Putamen (tissue), 1 donor: ENCODE measurements around the gene ARPP21.
"Not testable (repeated sequence)": the region's sequence is repeated elsewhere in the genome, so short reads cannot be mapped to it uniquely, and the experiment has no call there.

Experiments
- DNase-seq: peaks from one replicate; pipeline ENCODE4 v3.0.0-alpha.2; 2016; ENCODE audit warnings: low spot score

The ARPP21 gene

GRCh38 chr3:35780800-35781199 is 141.5 kb downstream of the ARPP21 start:
- no peak for DNase-seq

DNA sequence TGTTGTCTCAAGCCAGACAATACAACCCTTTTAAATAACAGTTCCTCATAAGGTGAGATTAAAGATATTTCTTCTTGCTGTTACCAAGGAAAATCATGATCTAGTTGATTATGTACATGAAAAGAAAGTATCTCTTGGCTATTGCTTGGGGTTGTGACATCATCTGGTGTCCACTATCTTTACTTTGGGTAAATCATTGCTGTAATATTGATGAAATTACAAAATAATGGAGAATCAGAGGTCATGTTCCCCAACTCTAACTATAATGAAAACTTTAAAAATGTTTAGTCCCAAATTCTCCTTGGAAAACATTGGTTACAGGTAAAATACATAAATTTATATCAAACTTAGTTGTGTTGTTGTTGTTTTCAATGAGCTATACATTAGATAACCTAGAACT is 142.2 kb downstream of the ARPP21 start:
- no peak for DNase-seq

- no peak for DNase-seq
Measured at GRCh38 chr3:35782355-35782754, 143.0 kb downstream of the ARPP21 start.

DNA sequence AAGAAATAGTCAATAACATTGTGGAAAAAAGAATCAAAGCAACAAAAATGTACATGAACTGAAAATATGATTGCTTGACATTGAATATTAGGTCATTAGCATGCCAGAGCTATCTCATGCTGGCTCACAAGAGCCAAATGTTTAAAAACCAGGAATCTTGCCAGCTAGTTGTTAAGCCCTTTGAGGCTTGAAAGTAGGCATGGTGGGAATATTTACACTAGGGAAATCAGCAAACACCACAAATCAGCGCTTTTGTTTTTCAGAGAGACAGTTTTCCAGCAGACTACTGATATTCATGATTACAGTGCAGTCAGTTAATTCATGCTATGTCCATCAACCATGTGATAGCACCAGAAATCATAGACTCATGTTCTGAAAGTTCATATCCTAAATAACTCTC is 144.8 kb downstream of the ARPP21 start:
- no peak for DNase-seq

DNA sequence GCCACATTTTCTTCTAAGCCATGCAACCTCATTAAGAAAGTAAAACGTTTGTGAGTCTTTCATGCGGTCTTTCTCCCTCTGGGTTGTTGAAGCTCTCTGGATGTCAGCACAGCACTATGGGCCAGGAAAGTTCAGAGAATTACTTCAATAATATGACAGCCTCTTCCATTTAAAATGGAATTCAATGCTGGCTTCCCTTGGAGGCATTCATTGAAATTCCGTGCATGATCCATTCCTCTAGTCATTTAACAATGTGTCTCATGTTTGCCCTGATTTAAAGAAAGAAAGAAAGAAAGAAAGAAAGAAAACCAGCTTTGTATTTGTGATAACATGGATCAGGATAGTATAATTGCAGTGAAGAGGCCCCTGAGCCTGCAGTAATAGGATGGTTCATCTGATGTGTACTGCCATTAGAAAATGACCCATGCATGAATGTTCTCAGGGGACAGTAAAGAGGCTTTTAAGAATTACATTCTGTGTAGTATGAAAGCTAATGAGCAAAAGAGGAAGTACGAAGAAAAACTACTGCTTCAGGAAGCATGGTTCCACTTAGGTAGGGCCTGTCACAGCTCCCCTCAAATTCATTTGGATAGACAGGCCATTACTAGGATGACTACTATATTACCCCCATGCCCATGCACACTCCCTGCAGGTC is 146.0 kb downstream of the ARPP21 start:
- DNase-seq = no peak

DNA sequence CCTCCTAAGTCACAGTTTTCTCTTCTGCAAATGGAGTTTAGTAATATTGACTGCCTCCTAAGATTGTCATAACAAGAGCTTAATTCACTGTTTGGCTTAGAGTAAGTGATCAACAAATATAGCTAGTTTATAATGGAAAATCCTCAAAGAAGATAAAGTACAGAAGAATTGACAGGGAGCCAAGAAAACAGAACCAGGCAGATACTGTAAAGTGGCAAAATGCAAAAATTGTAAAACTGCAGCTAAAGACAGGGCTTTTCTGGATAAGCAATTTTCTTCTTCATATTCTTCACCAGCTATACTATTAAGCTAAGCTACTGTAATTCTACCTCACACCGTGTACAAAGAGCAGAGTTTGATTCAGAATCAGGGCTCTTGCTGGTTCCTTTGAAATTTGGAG is 148.6 kb downstream of the ARPP21 start:
- no peak for DNase-seq

DNA sequence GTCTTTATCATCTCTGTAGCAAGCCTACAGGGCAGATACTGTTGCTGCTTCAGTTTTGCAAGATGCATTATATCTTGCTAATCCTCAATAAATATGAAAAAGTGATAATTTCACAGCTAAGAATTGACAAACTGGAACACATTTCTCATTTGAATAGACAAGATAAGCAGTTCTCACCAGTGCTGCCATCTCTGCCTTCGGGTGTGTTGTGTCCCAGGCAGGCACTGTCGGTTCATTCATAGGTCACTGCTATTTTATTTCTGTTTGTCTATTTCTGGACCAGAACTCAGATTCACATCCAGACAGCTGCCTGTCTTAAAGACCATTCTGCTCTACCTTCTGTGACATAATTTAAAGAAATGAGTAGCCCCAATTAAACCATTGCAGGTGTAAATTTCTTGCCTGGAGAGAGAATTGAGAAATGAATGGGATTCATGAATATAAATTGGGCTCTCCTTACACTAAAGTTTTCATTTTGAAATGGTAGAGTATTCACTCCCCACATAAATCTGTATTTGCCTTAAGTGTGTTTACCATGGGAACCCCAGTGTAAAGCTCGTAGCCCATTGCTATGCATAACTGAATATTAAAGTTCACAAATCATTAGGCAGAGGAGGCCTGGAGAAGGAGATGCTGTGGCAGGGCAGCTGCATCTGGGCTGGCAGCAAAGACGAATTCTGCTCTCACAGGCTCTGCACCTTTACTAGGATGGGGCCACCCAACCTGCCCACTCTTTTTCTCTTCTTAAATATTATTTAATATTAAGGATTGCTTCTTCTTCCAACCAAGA is 149.9 kb downstream of the ARPP21 start:
- no peak for DNase-seq

DNA sequence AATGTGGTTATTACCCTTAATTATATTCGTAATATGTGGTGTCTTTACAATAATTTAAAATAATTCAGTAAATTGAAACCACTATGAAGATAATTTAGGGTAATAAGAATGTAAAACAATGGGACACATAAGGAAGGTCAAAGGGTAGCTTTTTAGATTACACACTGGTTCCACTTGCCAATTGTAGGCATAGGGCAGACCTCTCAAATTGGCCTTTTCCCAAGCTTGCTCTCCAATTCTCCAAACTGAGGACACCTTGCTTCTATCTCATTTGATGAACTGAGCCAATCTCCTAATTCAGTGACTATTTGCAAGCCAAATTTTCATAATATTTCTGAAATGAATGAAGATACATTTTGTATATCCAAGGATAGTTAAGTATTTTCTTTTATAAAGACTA is 151.4 kb downstream of the ARPP21 start:
- DNase-seq = no peak

- no peak for DNase-seq
Measured at GRCh38 chr3:35793667-35794066, 154.3 kb downstream of the ARPP21 start.

- no peak for DNase-seq
Measured at GRCh38 chr3:35800960-35801459, 161.7 kb downstream of the ARPP21 start.

- no peak for DNase-seq
Measured at GRCh38 chr3:35814531-35814930, 175.2 kb downstream of the ARPP21 start.

DNA sequence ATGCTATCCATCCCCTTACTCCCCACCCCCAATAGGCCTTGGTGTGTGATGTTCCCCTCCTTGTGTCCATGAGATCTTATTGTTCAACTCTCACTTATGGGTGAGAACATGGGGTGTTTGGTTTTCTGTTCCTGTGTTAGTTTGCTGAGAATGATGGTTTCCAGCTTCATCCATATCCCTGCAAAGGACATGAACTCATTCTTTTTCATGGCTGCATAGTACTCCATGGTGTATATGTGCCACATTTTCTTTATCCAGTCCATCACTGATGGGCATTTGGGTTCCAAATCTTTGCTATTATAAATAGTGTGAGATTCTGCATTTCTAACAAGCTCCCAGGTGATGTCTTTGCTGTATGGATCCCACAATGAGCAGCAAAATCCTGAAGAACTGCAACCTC is 176.5 kb downstream of the ARPP21 start:
- not testable (repeated sequence) for DNase-seq

- DNase-seq = no peak
Measured at GRCh38 chr3:35817216-35817615, 177.9 kb downstream of the ARPP21 start.

DNA sequence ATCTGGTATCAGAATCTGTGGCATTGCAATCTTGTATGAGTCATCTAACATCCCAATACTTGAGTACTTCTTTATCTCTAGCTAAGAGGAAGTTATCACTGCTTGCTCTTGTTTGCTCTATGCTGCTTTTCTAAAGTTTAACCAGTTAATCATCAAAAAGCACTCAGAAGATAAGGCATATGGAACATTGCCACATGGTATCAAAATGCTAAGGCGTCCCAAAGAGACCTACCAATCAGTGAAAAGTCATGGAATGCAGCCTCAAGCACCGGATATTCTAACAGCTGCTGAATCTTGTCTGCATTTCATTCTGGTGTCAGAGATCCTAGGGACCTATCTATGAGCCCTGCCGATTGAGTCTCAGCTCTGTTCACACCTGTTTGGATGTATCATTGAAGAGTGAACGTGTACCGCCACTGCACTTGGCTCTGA is 192.8 kb downstream of the ARPP21 start:
- DNase-seq = no peak
